ENCODE results near the gene RERE.

DNA sequence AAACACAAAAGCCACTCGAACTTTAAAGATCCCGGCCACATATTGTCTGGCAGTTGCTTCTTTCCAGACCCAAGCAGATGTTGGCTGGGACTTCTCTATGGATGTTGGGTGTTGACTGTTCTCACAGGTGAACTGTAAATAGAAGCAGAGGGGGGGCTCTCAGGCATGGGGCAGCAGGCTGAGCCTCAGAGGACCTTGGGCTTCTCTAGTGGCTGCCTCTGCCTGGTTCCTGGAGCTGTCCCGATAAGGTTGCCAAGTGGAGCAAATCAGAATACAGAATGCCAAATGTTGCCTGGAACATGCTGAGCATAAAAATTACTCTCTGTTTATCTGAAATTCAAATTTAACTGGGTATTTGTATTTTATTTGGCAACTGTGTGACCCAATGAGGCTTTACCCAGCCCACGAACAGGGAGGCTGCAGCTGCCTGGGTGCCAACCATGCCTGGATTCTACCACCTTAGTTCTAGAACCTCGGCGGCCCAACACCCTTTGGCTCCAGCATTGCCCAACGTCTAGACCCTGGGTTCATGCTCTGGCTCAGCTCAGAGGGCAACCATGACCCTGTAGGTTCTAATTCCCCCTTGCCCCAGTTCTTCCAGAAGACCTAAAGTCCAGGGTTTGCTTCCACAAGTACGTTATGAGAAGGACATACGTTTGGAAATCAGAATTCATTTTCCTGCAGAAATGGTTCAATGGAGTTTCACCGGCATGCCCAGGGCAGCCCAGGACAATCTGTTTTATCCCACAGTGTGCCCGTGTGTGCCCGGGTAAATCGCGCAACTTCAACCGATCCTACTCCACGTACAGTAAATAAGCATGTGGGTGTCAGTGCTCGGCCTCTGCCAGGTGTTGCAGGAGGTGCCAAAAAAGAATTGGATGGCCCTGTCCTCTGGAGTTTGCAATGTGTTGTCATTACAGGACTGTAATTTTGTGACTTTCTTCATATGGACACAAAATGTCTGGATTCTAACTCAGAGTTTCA lies 504.9 kb downstream of the RERE start:
- TF ChIP-seq, protein P1, sequence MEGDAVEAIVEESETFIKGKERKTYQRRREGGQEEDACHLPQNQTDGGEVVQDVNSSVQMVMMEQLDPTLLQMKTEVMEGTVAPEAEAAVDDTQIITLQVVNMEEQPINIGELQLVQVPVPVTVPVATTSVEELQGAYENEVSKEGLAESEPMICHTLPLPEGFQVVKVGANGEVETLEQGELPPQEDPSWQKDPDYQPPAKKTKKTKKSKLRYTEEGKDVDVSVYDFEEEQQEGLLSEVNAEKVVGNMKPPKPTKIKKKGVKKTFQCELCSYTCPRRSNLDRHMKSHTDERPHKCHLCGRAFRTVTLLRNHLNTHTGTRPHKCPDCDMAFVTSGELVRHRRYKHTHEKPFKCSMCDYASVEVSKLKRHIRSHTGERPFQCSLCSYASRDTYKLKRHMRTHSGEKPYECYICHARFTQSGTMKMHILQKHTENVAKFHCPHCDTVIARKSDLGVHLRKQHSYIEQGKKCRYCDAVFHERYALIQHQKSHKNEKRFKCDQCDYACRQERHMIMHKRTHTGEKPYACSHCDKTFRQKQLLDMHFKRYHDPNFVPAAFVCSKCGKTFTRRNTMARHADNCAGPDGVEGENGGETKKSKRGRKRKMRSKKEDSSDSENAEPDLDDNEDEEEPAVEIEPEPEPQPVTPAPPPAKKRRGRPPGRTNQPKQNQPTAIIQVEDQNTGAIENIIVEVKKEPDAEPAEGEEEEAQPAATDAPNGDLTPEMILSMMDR (IDR thresholded peaks at IDR 0.05; ENCODE audit: low read depth, low read length, poor library complexity, severe bottlenecking): no peak
- no peak for TF ChIP-seq EZH2phosphoT487 (IDR thresholded peaks at IDR 0.05; ENCODE audit: borderline replicate concordance, low read length)
